COLO668 (cell line): ENCODE results near the gene PAM16.
"Not testable (repeated sequence)": the region's sequence is repeated elsewhere in the genome, so short reads cannot be mapped to it uniquely, and the experiment has no call there.

Experiments
- DNase-seq: peaks from one replicate; lab custom pipeline; 2025; ENCODE audit not compliant: unreplicated experiment; lab: John Stamatoyannopoulos, UW

Gene PAM16

GRCh38 chr16:4353675-4354074, 2.6 kb upstream of the PAM16 start:
- DNase-seq, result no peak

GRCh38 chr16:4352843-4353242, 1.7 kb upstream of the PAM16 start:
- DNase-seq, result no peak

- no peak for DNase-seq
Measured at GRCh38 chr16:4351880-4352279, 759 bp upstream of the PAM16 start.

- DNase-seq, result no peak
Measured at GRCh38 chr16:4350365-4350786, 745 bp downstream of the PAM16 start.

- no peak for DNase-seq
Measured at GRCh38 chr16:4349332-4349731, 1.8 kb downstream of the PAM16 start.

- no peak for DNase-seq
Measured at GRCh38 chr16:4347765-4348509, 3.2 kb downstream of the PAM16 start.

GRCh38 chr16:4347010-4347409, 4.1 kb downstream of the PAM16 start:
- DNase-seq, result no peak

- DNase-seq, result peak; percentile 65
Measured at GRCh38 chr16:4345836-4346781, 5.0 kb downstream of the PAM16 start.

- peak; percentile 88 for DNase-seq
Measured at GRCh38 chr16:4344983-4345835, 5.9 kb downstream of the PAM16 start.

GRCh38 chr16:4344300-4344982, 6.7 kb downstream of the PAM16 start:
- DNase-seq, result not testable (repeated sequence)

GRCh38 chr16:4342866-4343744, 8.0 kb downstream of the PAM16 start:
- no peak for DNase-seq

- no peak for DNase-seq
Measured at GRCh38 chr16:4341250-4341649, 9.9 kb downstream of the PAM16 start.

GRCh38 chr16:4340443-4340842, 10.7 kb downstream of the PAM16 start:
- no peak for DNase-seq

GRCh38 chr16:4339909-4340308, 11.2 kb downstream of the PAM16 start:
- peak; percentile 38 for DNase-seq

GRCh38 chr16:4339455-4339854, 11.7 kb downstream of the PAM16 start:
- no peak for DNase-seq

- DNase-seq, result no peak
Measured at GRCh38 chr16:4338712-4339299, 12.3 kb downstream of the PAM16 start.

GRCh38 chr16:4338125-4338582, 13.0 kb downstream of the PAM16 start:
- DNase-seq, result no peak

- DNase-seq, result no peak
Measured at GRCh38 chr16:4337540-4338088, 13.5 kb downstream of the PAM16 start.
